HG02885 (cell line): ENCODE measurements around the gene ZNF253.
"Not testable (repeated sequence)": the region's sequence is repeated elsewhere in the genome, so short reads cannot be mapped to it uniquely, and the experiment has no call there.

ENCODE experiments used
- ATAC-seq: cut with Tn5 transposase; IDR thresholded peaks from one replicate; pipeline ENCODE4 v1.9.1; 2021; ENCODE audit warnings: mild to moderate bottlenecking; ENCODE audit not compliant: unreplicated experiment, poor library complexity

The ZNF253 gene

DNA sequence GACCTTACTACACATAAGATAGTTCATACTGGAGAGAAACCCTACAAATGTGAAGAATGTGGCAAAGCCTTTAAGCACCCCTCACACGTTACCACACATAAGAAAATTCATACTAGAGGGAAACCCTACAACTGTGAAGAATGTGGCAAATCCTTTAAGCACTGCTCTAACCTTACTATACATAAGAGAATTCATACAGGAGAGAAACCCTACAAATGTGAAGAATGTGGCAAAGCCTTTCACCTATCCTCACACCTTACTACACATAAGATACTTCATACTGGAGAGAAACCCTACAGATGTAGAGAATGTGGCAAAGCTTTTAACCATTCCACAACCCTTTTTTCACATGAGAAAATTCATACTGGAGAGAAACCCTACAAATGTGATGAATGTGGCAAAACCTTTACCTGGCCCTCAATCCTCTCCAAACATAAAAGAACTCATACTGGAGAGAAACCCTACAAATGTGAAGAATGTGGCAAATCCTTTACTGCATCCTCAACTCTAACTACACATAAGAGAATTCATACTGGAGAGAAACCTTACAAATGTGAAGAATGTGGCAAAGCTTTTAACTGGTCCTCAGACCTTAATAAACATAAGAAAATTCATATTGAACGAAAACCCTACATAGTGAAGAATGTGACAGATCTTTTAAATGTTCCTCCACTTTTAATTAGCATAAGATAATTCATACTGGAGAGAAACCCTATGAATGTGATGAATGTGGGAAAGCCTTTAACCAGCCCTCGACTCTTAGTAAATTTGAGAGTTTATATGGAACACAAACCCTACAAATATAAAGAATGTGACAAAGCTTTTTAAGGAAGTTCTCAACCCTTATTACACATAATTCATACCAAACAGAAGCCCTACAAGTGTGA lies 26.6 kb downstream of the ZNF253 start:
- not testable (repeated sequence) for ATAC-seq

DNA sequence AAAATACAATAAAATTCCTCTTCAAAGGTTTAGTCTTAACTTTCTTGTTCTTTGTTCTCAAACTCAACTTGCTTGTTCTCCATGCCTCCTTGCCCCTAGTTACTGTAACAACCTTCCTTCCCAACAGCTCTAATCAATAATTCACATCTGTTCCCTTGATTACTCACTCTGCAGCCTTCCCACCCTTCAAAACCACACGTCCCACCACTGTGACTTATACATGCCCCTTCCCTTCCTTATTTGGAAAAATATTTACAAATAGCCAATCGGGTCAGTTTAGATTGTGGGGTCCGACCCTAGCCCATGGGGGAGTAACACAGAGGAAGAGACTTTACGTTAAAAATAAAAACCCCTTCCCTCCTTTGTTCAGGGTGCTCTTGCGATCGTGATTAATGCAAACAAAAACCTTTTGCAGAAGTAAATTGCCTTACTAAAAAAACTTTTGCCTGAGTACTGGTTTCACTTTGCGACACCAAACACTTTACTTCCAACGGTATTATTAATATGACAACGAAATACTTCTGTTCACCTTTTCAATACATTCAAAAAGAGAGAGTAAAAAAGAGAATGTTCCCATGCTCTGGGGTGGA lies 34.6 kb downstream of the ZNF253 start:
- ATAC-seq = no peak

DNA sequence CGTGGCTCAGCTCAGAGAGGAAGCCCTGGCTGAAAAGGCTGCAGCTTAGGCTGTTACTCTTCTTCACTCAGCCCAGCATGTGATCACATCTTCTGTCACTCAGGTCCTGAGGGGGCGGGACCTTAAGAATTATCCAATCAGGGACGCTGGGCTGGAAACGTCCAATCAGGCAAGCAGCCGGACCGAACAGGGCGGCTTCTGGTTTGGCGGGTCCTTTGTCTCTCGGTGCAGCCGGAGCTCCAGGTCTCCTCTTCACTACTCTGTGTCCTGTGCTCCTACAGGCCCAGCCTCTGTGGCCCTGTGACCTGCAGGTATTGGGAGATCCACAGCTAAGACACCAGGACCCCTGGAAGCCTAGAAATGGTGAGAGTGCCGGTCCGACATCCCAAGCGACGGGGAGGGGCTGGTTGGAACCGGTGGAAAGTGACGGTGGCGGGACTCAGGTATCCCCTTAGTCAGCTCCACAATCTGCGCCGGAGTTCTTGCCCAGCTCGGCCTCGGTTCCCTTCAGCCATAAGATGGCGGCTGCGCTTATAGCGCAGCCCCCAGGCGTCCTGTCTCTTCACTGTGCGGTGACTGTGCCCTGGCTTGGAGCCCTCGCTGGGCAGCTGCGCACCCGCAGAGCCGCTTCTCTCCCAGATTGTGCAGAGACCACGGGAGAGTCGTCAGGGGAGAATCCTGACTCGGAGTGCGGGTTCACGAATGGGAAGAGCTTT lies 35.2 kb downstream of the ZNF253 start, which contains the start of gene ZNF93:
Gene ZNF93, plus strand, starts transcription at position 218 of the 716 bp plus-strand sequence. Its CDS starts 143 bp downstream, at position 361.
- ATAC-seq = peak; percentile 89

DNA sequence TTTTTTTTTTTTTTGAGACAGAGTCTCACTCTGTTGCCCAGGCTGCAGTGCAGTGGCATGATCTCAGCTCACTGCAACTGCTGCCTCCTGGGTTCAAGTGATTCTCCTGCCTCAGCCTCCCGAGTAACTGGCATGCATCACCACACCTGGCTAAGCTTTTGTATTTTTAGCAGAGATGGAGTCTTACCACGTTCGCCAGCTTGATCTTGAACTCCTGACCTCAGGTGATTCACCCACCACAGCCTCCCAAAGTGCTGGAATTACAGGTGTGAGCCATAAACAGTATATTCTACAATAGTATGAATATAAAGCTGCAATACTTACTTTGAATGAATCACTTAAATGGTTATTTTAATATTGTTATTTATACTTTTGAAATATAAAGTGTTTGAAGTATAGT lies 41.9 kb downstream of the ZNF253 start:
- not testable (repeated sequence) for ATAC-seq

DNA sequence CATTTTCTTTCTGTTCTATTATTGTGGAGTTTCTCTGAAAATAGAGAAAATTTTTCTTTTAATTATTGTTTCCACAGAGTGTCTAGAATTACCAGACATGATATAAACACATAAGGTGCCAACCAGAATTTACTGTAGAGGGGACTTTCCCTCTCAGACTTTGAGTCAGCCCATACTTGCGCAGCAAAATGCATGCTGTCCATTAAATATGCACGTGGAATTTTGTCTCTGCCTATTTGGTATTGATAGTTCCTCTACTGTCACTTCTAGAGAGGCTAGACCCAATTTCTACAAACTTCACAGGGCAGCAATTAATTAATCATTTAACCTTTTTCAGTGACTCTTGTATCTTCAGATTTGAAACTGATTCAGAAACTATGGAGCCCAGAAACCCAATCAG lies 44.0 kb downstream of the ZNF253 start:
- ATAC-seq = no peak

GRCh38 chr19:19911150-19911549 lies 45.5 kb downstream of the ZNF253 start:
- ATAC-seq = no peak

- no peak for ATAC-seq
Observed at GRCh38 chr19:19914596-19914995, 48.9 kb downstream of the ZNF253 start.

GRCh38 chr19:19930417-19930816 lies 64.7 kb downstream of the ZNF253 start:
- not testable (repeated sequence) for ATAC-seq

DNA sequence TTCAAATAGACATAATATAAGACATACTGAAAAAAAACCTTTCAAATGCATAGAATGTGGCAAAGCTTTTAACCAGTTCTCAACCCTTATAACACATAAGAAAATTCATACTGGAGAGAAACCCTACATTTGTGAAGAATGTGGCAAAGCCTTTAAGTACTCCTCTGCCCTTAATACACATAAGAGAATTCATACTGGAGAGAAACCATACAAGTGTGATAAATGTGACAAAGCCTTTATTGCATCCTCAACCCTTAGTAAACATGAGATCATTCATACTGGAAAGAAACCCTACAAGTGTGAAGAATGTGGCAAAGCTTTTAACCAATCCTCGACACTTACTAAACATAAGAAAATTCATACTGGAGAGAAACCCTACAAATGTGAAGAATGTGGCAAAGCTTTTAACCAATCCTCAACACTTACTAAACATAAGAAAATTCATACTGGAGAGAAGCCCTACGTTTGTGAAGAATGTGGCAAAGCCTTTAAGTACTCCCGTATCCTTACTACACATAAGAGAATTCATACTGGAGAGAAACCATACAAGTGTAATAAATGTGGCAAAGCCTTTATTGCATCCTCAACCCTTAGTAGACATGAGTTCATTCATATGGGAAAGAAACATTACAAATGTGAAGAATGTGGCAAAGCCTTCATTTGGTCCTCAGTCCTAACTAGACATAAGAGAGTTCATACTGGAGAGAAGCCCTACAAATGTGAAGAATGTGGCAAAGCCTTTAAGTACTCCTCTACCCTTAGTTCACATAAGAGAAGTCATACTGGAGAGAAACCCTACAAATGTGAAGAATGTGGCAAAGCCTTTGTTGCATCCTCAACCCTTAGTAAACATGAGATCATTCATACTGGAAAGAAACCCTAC lies 68.0 kb downstream of the ZNF253 start:
- not testable (repeated sequence) for ATAC-seq

GRCh38 chr19:19937403-19937802 lies 71.7 kb downstream of the ZNF253 start:
- no peak for ATAC-seq

GRCh38 chr19:19938449-19938848 lies 72.8 kb downstream of the ZNF253 start:
- ATAC-seq = no peak

GRCh38 chr19:19943848-19944582 lies 78.3 kb downstream of the ZNF253 start:
- ATAC-seq = no peak
